MM.1S (cell line): Measurements from ENCODE around the gene ACSL6.

Experiments used
- DNase-seq: peaks from one replicate; pipeline ENCODE4 v3.0.0-alpha.2; 2015
- H2AFZ ChIP-seq: fragments of 300-600 bp; sonication (generic); 2 replicates; pipeline ENCODE4 v1.6.0; 2016; ENCODE audit warnings: antibody characterized with exemption, low read length
- H3F3A ChIP-seq: fragments of 300-600 bp; sonication (generic); 2 replicates; pipeline ENCODE4 v1.6.1; 2016; ENCODE audit warnings: mild to moderate bottlenecking, antibody characterized with exemption, low read length, moderate library complexity, mixed read lengths; ENCODE audit not compliant: insufficient read depth
- H3K27ac ChIP-seq: fragments of 300-600 bp; sonication (generic); 2 replicates; pipeline ENCODE4 v1.5.1; 2016; ENCODE audit warnings: mild to moderate bottlenecking, low read length
- H3K27me3 ChIP-seq: fragments of 300-600 bp; sonication (generic); replicated peaks from 2 replicates; pipeline ENCODE4 v1.6.0; 2016; ENCODE audit warnings: low read length; ENCODE audit not compliant: insufficient read depth
- H3K36me3 ChIP-seq: fragments of 300-600 bp; sonication (generic); replicated peaks from 2 replicates; pipeline ENCODE4 v1.6.1; 2016; ENCODE audit warnings: mild to moderate bottlenecking, low read length, mixed read lengths; ENCODE audit not compliant: insufficient read depth
- H3K4me1 ChIP-seq: fragments of 300-600 bp; sonication (generic); 2 replicates; pipeline ENCODE4 v1.6.1; 2016; ENCODE audit warnings: low read length, mixed read lengths
- H3K4me2 ChIP-seq: fragments of 300-600 bp; sonication (generic); 2 replicates; pipeline ENCODE4 v1.6.0; 2016; ENCODE audit warnings: low read depth, low read length
- H3K4me3 ChIP-seq: fragments of 300-600 bp; sonication (generic); 2 replicates; pipeline ENCODE4 v1.5.1; 2016; ENCODE audit warnings: low read length, mixed read lengths
- H3K79me2 ChIP-seq: fragments of 300-600 bp; sonication (generic); 2 replicates; pipeline ENCODE4 v1.6.1; 2016; ENCODE audit warnings: mixed run types, low read length, mixed read lengths
- H3K9ac ChIP-seq: fragments of 300-600 bp; sonication (generic); 2 replicates; pipeline ENCODE4 v1.6.1; 2016; ENCODE audit warnings: low read length, mixed read lengths
- H3K9me2 ChIP-seq: fragments of 300-600 bp; sonication (generic); replicated peaks from 2 replicates; pipeline ENCODE4 v1.6.1; 2016; ENCODE audit warnings: mild to moderate bottlenecking, low read length, mixed read lengths; ENCODE audit not compliant: insufficient read depth
- H3K9me3 ChIP-seq: fragments of 300-600 bp; sonication (generic); replicated peaks from 2 replicates; pipeline ENCODE4 v1.6.1; 2016; ENCODE audit warnings: mild to moderate bottlenecking, low read length, mixed read lengths; ENCODE audit not compliant: insufficient read depth
- H4K20me1 ChIP-seq: fragments of 300-600 bp; sonication (generic); 2 replicates; pipeline ENCODE4 v1.6.1; 2016; ENCODE audit warnings: mild to moderate bottlenecking, low read length, moderate library complexity, mixed read lengths; ENCODE audit not compliant: insufficient read depth
- EZH2 ChIP-seq: fragments of 300-600 bp; sonication (generic); optimal IDR thresholded peaks from 2 replicates; pipeline ENCODE3; 2017; ENCODE audit warnings: low read depth, mild to moderate bottlenecking, antibody characterized with exemption, low read length, mixed read lengths
- EZH2phosphoT487 ChIP-seq: fragments of 300-600 bp; sonication (generic); IDR thresholded peaks from 2 replicates; pipeline ENCODE4 v1.6.1; 2018; ENCODE audit warnings: antibody characterized with exemption, low read length
- TF ChIP-seq, protein P1 (sequence below): fragments of 300-600 bp; sonication (generic); IDR thresholded peaks from 2 replicates; pipeline ENCODE4 v1.5.1; 2016; ENCODE audit warnings: antibody characterized with exemption, low read length, mixed read lengths

The ACSL6 gene

DNA sequence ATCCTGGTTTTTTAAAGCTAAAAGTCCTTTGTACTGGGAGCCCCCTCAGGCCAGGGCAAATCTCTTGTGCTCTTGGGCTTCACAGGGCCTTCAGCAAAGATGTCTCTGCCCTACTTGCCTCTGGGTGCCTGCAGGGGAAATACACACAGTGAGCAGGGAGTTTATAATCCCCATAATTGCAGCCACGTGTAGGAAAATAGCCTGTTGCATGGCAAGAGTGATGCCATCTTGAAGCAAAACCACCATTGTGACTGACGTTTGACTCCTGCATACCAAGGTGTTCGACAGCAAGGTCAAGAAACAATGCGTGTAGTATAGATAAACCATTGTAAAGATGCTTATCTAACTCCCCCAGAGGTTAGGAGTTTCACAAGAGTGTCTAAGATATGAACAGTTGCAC lies 37.6 kb upstream of the ACSL6 start:
- no peaks in the 10 kb centered on the region for H3K9me3 ChIP-seq
- no peaks in the 10 kb centered on the region; the same call in 1 of the 2 replicates for H3K27me3 ChIP-seq
- H2AFZ ChIP-seq, result no peak overlapping the region
- no peaks in the 10 kb centered on the region for H4K20me1 ChIP-seq
- H3K79me2 ChIP-seq, result no peaks in the 10 kb centered on the region
- H3K4me2 ChIP-seq, result no peak overlapping the region
- no peaks in the 10 kb centered on the region for H3F3A ChIP-seq
- TF ChIP-seq, protein P1, sequence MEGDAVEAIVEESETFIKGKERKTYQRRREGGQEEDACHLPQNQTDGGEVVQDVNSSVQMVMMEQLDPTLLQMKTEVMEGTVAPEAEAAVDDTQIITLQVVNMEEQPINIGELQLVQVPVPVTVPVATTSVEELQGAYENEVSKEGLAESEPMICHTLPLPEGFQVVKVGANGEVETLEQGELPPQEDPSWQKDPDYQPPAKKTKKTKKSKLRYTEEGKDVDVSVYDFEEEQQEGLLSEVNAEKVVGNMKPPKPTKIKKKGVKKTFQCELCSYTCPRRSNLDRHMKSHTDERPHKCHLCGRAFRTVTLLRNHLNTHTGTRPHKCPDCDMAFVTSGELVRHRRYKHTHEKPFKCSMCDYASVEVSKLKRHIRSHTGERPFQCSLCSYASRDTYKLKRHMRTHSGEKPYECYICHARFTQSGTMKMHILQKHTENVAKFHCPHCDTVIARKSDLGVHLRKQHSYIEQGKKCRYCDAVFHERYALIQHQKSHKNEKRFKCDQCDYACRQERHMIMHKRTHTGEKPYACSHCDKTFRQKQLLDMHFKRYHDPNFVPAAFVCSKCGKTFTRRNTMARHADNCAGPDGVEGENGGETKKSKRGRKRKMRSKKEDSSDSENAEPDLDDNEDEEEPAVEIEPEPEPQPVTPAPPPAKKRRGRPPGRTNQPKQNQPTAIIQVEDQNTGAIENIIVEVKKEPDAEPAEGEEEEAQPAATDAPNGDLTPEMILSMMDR, result no peak
- TF ChIP-seq EZH2phosphoT487, result no peak
- TF ChIP-seq EZH2, result no peak
- DNase-seq, result no peak
- H3K4me1 ChIP-seq, result no peaks in the 10 kb centered on the region
- H3K27ac ChIP-seq, result no peak overlapping the region
- no peaks in the 10 kb centered on the region for H3K9me2 ChIP-seq
- H3K36me3 ChIP-seq, result no peaks in the 10 kb centered on the region
- no peak overlapping the region for H3K9ac ChIP-seq
- no peak overlapping the region for H3K4me3 ChIP-seq

DNA sequence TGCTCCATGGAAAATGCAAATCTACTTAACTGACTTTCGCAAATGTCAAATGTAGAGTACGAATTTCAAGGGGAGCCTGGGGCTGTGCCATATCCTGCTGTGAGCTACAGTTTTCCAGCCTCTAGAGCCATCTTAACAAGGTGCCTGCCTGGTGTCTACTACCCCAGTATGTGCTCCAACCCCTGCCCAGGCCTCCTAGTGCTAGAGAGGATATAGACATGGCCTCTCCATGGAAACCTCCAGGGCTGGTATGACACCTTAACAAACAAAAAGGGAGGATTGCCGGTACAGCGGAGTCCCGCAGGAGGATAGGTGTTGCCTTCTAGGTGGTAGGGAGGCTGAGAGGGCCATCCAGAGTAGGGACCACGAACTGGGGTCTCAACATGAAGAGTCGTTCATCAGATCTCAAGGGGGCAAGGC lies 35.4 kb upstream of the ACSL6 start:
- no peak overlapping the region for H3K4me2 ChIP-seq
- H3K36me3 ChIP-seq, result no peaks in the 10 kb centered on the region
- no peaks in the 10 kb centered on the region for H3F3A ChIP-seq
- no peak overlapping the region for H2AFZ ChIP-seq
- H3K27me3 ChIP-seq, result no peaks in the 10 kb centered on the region
- H3K9me2 ChIP-seq, result no peaks in the 10 kb centered on the region
- H3K4me3 ChIP-seq, result no peak overlapping the region
- no peak for DNase-seq
- H4K20me1 ChIP-seq, result no peaks in the 10 kb centered on the region
- H3K79me2 ChIP-seq, result no peaks in the 10 kb centered on the region
- no peak overlapping the region for H3K9ac ChIP-seq
- H3K9me3 ChIP-seq, result no peaks in the 10 kb centered on the region
- TF ChIP-seq, protein P1, result no peak
- no peak for TF ChIP-seq EZH2
- TF ChIP-seq EZH2phosphoT487, result no peak
- H3K4me1 ChIP-seq, result no peaks in the 10 kb centered on the region
- no peak overlapping the region for H3K27ac ChIP-seq

DNA sequence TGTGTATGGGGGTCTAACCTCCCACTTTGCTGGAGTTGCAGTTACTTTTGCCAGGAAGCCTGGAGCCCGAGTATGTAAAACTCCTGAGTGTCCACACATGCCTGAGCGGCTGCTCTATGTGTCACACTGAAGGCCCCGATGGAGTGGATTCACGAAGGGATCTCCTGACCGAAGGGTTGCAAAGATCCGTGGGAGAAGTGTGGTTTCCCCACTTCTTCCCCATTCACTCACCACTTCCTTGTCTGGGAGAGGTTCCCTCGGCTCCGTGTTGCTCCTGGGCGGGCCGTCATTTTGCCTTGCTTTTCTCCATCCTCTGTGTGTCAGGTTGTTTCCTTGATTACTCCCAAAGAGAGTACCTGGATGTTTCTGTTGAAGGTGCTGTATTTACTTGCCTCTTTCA lies 32.7 kb upstream of the ACSL6 start:
- Histone ChIP-seq H3K4me3 (no peak overlapping the region), H3K36me3 (no peaks in the 10 kb centered on the region), H3K27me3 (no peaks in the 10 kb centered on the region), H3K9me3 (no peaks in the 10 kb centered on the region), H2AFZ (no peak overlapping the region), H3K4me1 (no peaks in the 10 kb centered on the region), H3K79me2 (no peaks in the 10 kb centered on the region), H4K20me1 (no peaks in the 10 kb centered on the region), H3K27ac (no peak overlapping the region), H3K9me2 (no peaks in the 10 kb centered on the region), H3K4me2 (no peak overlapping the region), H3F3A (no peaks in the 10 kb centered on the region), H3K9ac (no peak overlapping the region)
- no peak for TF ChIP-seq EZH2
- no peak for TF ChIP-seq EZH2phosphoT487
- TF ChIP-seq, protein P1, result no peak
- no peak for DNase-seq
